HepG2 (cell line): ENCODE measurements around the gene LRP1-AS. TPM values are rescaled to one million over a fixed set of nuclear protein-coding genes. Genes with fewer than 3 reads are reported as not detected.

Source experiments
- ADNP ChIP-seq: sonication (generic); formaldehyde crosslinking; IDR thresholded peaks from 2 replicates; pipeline ENCODE4 v1.4.0; 2020; ENCODE audit warnings: missing genetic modification reagents
- ARNT ChIP-seq: fragments of 450-650 bp; IDR thresholded peaks from 2 replicates; pipeline ENCODE4 v1.6.1; 2017
- CREB1 ChIP-seq, 2 experiments: fragments of 450-650 bp in 1 of 2; IDR thresholded peaks; 2 replicates each; pipeline ENCODE4 v1.6.1; 2016 to 2017; ENCODE audit warnings: control low read depth in 1 of 2, mild to moderate bottlenecking in 1 of 2, missing compliant biosample characterization in 1 of 2, missing genetic modification characterization in 1 of 2
- ELF1 ChIP-seq: sonication (generic); formaldehyde crosslinking; IDR thresholded peaks from 2 replicates; pipeline ENCODE4 v1.4.0; 2020; ENCODE audit warnings: missing genetic modification reagents
- HNRNPUL1 ChIP-seq: fragments of 200-400 bp; formaldehyde crosslinking; IDR thresholded peaks from 2 replicates; pipeline ENCODE4 v1.6.1; 2017; ENCODE audit warnings: low read depth, mild to moderate bottlenecking, low read length, moderate library complexity
- MEF2D ChIP-seq: sonication (generic); formaldehyde crosslinking; IDR thresholded peaks from 2 replicates; pipeline ENCODE4 v1.5.1; 2020; ENCODE audit warnings: mild to moderate bottlenecking, missing genetic modification reagents
- MIXL1 ChIP-seq: IDR thresholded peaks from 2 replicates; pipeline ENCODE4 v1.6.1; 2016
- NKX3-1 ChIP-seq: sonication (generic); formaldehyde crosslinking; IDR thresholded peaks from 2 replicates; pipeline ENCODE4 v1.5.0; 2020; ENCODE audit warnings: missing genetic modification reagents
- PCBP2 ChIP-seq: fragments of 200-400 bp; formaldehyde crosslinking; optimal IDR thresholded peaks from 2 replicates; pipeline ENCODE3; 2018; ENCODE audit warnings: low read length, low read depth; ENCODE audit not compliant: poor library complexity, severe bottlenecking
- SRY ChIP-seq: sonication (generic); formaldehyde crosslinking; IDR thresholded peaks from 2 replicates; pipeline ENCODE4 v1.8.0; 2022; ENCODE audit warnings: mild to moderate bottlenecking, missing genetic modification reagents
- ZBTB46 ChIP-seq: sonication (generic); formaldehyde crosslinking; IDR thresholded peaks from 2 replicates; pipeline ENCODE4 v1.4.0; 2020; ENCODE audit warnings: mild to moderate bottlenecking, missing genetic modification reagents, borderline replicate concordance
- ZEB1 ChIP-seq: IDR thresholded peaks from 2 replicates; pipeline ENCODE4 v1.6.1; 2012; ENCODE audit warnings: mild to moderate bottlenecking, low read depth, inconsistent platforms; ENCODE audit not compliant: insufficient replicate concordance
- ZFP37 ChIP-seq: sonication (generic); formaldehyde crosslinking; IDR thresholded peaks from 2 replicates; pipeline ENCODE4 v1.4.0; 2020; ENCODE audit warnings: missing genetic modification reagents, borderline replicate concordance
- ZNF274 ChIP-seq: sonication (generic); formaldehyde crosslinking; IDR thresholded peaks from 2 replicates; pipeline ENCODE4 v1.5.1; 2020; ENCODE audit warnings: mild to moderate bottlenecking, missing genetic modification reagents
- ZNF451 ChIP-seq: sonication (generic); formaldehyde crosslinking; IDR thresholded peaks from 2 replicates; pipeline ENCODE4 v1.5.0; 2020; ENCODE audit warnings: mild to moderate bottlenecking, missing genetic modification reagents
- polyA plus RNA-seq, 8 experiments: library from polyadenylated mRNA; depleted of rRNA in 3 of 8; stranded (reverse) in 7 of 8; unstranded in 1 of 8; fragments of >200 nt; fragmentation: Illumina TruSeq in 4 of 8; extraction: Trizol in 4 of 8; gene quantifications; 2 replicates each; pipeline versions ENCODE4 v1.2.1 to v1.2.3, GENCODE V29; 2011 to 2016; ENCODE audit warnings: low read depth in 4 of 8, missing spikeins in 1 of 8, mixed read lengths in 1 of 8; ENCODE audit not compliant: insufficient read depth in 1 of 8
- total RNA-seq, 5 experiments: library from RNA; depleted of rRNA; stranded (reverse); fragments of >200 nt; fragmentation: Illumina TruSeq; extraction: Trizol; gene quantifications; 2 replicates each; pipeline ENCODE4 v1.2.3, GENCODE V29; 2016; ENCODE audit warnings: low read depth in 1 of 5
- TF ChIP-seq, protein P1 (sequence below): fragments of 450-650 bp; IDR thresholded peaks from 2 replicates; pipeline ENCODE4 v1.6.1; 2017
- TF ChIP-seq, protein P2 (sequence below): sonication (generic); formaldehyde crosslinking; IDR thresholded peaks from 2 replicates; pipeline ENCODE4 v1.4.0; 2020; ENCODE audit warnings: mild to moderate bottlenecking, missing genetic modification reagents, borderline replicate concordance
- TF ChIP-seq, protein P3 (sequence below): sonication (generic); formaldehyde crosslinking; IDR thresholded peaks from 2 replicates; pipeline ENCODE4 v1.5.0; 2020; ENCODE audit warnings: mild to moderate bottlenecking, missing genetic modification reagents, moderate library complexity
- TF ChIP-seq, protein P4 (sequence below): sonication (generic); formaldehyde crosslinking; IDR thresholded peaks from 2 replicates; pipeline ENCODE4 v1.4.0; 2020; ENCODE audit warnings: mild to moderate bottlenecking, missing genetic modification reagents

LRP1-AS gene
- total and polyA plus RNA-seq, 2 of the 13 experiments (the other 11 are each of a cell fraction or from before 2014, with no cell fraction given) = 0.20 TPM; not detected in 1

- TF ChIP-seq, protein P1, sequence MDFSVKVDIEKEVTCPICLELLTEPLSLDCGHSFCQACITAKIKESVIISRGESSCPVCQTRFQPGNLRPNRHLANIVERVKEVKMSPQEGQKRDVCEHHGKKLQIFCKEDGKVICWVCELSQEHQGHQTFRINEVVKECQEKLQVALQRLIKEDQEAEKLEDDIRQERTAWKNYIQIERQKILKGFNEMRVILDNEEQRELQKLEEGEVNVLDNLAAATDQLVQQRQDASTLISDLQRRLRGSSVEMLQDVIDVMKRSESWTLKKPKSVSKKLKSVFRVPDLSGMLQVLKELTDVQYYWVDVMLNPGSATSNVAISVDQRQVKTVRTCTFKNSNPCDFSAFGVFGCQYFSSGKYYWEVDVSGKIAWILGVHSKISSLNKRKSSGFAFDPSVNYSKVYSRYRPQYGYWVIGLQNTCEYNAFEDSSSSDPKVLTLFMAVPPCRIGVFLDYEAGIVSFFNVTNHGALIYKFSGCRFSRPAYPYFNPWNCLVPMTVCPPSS = no peak
- TF ChIP-seq ARNT (no peak), ZFP37 (CRISPR knock-in tag) (no peak), HNRNPUL1 (no peak), ZBTB46 (CRISPR knock-in tag) (no peak), ELF1 (no peak), ADNP (no peak), MEF2D (CRISPR knock-in tag) (no peak), MIXL1 (CRISPR knock-in tag) (0 out of 2 replicates have a peak, but pooled peaks have one; percentile 24), ZNF274 (no peak), NKX3-1 (CRISPR knock-in tag) (no peak), ZEB1 (no peak), PCBP2 (no peak), SRY (no peak), CREB1 (IDR thresholded peaks at IDR 0.05) (no peak), CREB1 (CRISPR knock-in tag; IDR thresholded peaks at IDR 0.05) (no peak), ZNF451 (CRISPR knock-in tag) (no peak)
- TF ChIP-seq, protein P2, sequence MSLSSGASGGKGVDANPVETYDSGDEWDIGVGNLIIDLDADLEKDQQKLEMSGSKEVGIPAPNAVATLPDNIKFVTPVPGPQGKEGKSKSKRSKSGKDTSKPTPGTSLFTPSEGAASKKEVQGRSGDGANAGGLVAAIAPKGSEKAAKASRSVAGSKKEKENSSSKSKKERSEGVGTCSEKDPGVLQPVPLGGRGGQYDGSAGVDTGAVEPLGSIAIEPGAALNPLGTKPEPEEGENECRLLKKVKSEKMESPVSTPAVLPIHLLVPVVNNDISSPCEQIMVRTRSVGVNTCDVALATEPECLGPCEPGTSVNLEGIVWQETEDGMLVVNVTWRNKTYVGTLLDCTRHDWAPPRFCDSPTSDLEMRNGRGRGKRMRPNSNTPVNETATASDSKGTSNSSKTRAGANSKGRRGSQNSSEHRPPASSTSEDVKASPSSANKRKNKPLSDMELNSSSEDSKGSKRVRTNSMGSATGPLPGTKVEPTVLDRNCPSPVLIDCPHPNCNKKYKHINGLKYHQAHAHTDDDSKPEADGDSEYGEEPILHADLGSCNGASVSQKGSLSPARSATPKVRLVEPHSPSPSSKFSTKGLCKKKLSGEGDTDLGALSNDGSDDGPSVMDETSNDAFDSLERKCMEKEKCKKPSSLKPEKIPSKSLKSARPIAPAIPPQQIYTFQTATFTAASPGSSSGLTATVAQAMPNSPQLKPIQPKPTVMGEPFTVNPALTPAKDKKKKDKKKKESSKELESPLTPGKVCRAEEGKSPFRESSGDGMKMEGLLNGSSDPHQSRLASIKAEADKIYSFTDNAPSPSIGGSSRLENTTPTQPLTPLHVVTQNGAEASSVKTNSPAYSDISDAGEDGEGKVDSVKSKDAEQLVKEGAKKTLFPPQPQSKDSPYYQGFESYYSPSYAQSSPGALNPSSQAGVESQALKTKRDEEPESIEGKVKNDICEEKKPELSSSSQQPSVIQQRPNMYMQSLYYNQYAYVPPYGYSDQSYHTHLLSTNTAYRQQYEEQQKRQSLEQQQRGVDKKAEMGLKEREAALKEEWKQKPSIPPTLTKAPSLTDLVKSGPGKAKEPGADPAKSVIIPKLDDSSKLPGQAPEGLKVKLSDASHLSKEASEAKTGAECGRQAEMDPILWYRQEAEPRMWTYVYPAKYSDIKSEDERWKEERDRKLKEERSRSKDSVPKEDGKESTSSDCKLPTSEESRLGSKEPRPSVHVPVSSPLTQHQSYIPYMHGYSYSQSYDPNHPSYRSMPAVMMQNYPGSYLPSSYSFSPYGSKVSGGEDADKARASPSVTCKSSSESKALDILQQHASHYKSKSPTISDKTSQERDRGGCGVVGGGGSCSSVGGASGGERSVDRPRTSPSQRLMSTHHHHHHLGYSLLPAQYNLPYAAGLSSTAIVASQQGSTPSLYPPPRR (CRISPR knock-in tag) = no peak
- TF ChIP-seq, protein P3, sequence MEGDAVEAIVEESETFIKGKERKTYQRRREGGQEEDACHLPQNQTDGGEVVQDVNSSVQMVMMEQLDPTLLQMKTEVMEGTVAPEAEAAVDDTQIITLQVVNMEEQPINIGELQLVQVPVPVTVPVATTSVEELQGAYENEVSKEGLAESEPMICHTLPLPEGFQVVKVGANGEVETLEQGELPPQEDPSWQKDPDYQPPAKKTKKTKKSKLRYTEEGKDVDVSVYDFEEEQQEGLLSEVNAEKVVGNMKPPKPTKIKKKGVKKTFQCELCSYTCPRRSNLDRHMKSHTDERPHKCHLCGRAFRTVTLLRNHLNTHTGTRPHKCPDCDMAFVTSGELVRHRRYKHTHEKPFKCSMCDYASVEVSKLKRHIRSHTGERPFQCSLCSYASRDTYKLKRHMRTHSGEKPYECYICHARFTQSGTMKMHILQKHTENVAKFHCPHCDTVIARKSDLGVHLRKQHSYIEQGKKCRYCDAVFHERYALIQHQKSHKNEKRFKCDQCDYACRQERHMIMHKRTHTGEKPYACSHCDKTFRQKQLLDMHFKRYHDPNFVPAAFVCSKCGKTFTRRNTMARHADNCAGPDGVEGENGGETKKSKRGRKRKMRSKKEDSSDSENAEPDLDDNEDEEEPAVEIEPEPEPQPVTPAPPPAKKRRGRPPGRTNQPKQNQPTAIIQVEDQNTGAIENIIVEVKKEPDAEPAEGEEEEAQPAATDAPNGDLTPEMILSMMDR = peak; percentile 92
- TF ChIP-seq, protein P4, sequence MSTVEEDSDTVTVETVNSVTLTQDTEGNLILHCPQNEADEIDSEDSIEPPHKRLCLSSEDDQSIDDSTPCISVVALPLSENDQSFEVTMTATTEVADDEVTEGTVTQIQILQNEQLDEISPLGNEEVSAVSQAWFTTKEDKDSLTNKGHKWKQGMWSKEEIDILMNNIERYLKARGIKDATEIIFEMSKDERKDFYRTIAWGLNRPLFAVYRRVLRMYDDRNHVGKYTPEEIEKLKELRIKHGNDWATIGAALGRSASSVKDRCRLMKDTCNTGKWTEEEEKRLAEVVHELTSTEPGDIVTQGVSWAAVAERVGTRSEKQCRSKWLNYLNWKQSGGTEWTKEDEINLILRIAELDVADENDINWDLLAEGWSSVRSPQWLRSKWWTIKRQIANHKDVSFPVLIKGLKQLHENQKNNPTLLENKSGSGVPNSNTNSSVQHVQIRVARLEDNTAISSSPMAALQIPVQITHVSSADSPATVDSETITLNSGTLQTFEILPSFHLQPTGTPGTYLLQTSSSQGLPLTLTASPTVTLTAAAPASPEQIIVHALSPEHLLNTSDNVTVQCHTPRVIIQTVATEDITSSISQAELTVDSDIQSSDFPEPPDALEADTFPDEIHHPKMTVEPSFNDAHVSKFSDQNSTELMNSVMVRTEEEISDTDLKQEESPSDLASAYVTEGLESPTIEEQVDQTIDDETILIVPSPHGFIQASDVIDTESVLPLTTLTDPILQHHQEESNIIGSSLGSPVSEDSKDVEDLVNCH (CRISPR knock-in tag) = no peak
Observed at GRCh38 chr12:57173089-57173488, 25.7 kb upstream of the LRP1-AS start (continued).
